ENCODE measurements around the gene HEXIM1.

GRCh38 chr17:45131616-45132319 lies 16.5 kb upstream of the HEXIM1 start:
- TF ChIP-seq, protein P1, sequence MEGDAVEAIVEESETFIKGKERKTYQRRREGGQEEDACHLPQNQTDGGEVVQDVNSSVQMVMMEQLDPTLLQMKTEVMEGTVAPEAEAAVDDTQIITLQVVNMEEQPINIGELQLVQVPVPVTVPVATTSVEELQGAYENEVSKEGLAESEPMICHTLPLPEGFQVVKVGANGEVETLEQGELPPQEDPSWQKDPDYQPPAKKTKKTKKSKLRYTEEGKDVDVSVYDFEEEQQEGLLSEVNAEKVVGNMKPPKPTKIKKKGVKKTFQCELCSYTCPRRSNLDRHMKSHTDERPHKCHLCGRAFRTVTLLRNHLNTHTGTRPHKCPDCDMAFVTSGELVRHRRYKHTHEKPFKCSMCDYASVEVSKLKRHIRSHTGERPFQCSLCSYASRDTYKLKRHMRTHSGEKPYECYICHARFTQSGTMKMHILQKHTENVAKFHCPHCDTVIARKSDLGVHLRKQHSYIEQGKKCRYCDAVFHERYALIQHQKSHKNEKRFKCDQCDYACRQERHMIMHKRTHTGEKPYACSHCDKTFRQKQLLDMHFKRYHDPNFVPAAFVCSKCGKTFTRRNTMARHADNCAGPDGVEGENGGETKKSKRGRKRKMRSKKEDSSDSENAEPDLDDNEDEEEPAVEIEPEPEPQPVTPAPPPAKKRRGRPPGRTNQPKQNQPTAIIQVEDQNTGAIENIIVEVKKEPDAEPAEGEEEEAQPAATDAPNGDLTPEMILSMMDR (IDR thresholded peaks at IDR 0.05; ENCODE audit: insufficient read depth, low read length, poor library complexity, severe bottlenecking), result peak; percentile 86
- no peak for TF ChIP-seq EZH2phosphoT487 (conservative IDR thresholded peaks at IDR 0.05; ENCODE audit: low read length)

All from SU-DHL-6 (cell line).